DND-41 (cell line): Measurements from ENCODE around the gene CSNK2A1.

Experiments used
- CTCF ChIP-seq: IDR thresholded peaks from 2 replicates; pipeline ENCODE4 v1.5.1; 2012; ENCODE audit warnings: borderline replicate concordance, low read length, moderate library complexity, mild to moderate bottlenecking; ENCODE audit not compliant: poor library complexity, severe bottlenecking; ENCODE audit errors: extremely low read depth
- EZH2 ChIP-seq: IDR thresholded peaks from 3 replicates; pipeline ENCODE4 v1.6.1; 2012; ENCODE audit warnings: borderline replicate concordance, low read depth, mild to moderate bottlenecking, moderate library complexity, low read length, inconsistent platforms; ENCODE audit not compliant: severe bottlenecking

- TF ChIP-seq EZH2 (no peak), CTCF (no peak)
Observed at GRCh38 chr20:432677-433299, 110.8 kb downstream of the CSNK2A1 start.
